Right lobe of liver (tissue), 6 donors: ENCODE results near the gene TIAM2. TPM values are rescaled to one million over a fixed set of nuclear protein-coding genes. Genes with fewer than 3 reads are reported as not detected.
"Not testable (repeated sequence)": the region's sequence is repeated elsewhere in the genome, so short reads cannot be mapped to it uniquely, and the experiment has no call there.

ENCODE experiments used
- ATAC-seq, 4 donors: fragments of 200-7000 bp; cut with Tn5 transposase; one replicate each; pipeline ENCODE4 v1.9.1; 2020; ENCODE audit warnings: mild to moderate bottlenecking in 4 of 4, moderate library complexity in 4 of 4
- DNase-seq, 3 donors: peaks; one replicate each; pipeline ENCODE4 v3.0.0-alpha.2; 2020
- H3K27ac ChIP-seq, 3 donors: fragments of 200-600 bp; one replicate each; pipeline ENCODE4 v1.8.0; 2022
- H3K27me3 ChIP-seq, 2 donors: fragments of 200-600 bp; one replicate each; pipeline ENCODE4 v1.8.0; 2022
- H3K36me3 ChIP-seq, 4 donors: fragments of 200-600 bp; sonication (generic) in 1 of 4; one replicate each; pipeline versions ENCODE4 v1.5.1 to v1.8.0; 2017 to 2022; ENCODE audit warnings: control low read depth in 1 of 4
- H3K4me1 ChIP-seq, 4 donors: fragments of 200-600 bp; sonication (generic) in 1 of 4; one replicate each; pipeline versions ENCODE4 v1.5.1 to v1.8.0; 2017 to 2022; ENCODE audit warnings: control low read depth in 1 of 4
- H3K4me3 ChIP-seq, 3 donors: fragments of 200-600 bp; one replicate each; pipeline ENCODE4 v1.8.0; 2022
- H3K9me3 ChIP-seq, 4 donors: fragments of 200-600 bp; sonication (generic) in 1 of 4; one replicate each; pipeline versions ENCODE4 v1.5.1 to v1.8.0; 2017 to 2022; ENCODE audit warnings: control low read depth in 1 of 4
- POLR2A ChIP-seq: fragments of 450-650 bp; IDR thresholded peaks from one replicate; pipeline ENCODE4 v1.6.1; 2017; ENCODE audit warnings: antibody characterized with exemption, mild to moderate bottlenecking
- WGBS: methylation state at CpG from one replicate; pipeline ENCODE4 v1.1.6; 2018; ENCODE audit warnings: low coverage, low lambda C conversion rate; ENCODE audit not compliant: insufficient coverage; ENCODE audit errors: missing lambda C conversion rate; 5-methylcytosine and 5-hydroxymethylcytosine counted together
- intact Hi-C, 2 donors: fragments of 100-400 bp; cut with DNase I; formaldehyde crosslinking; loops; one replicate each; pipeline versions ENCODE4 v1.11.2 to v1.14.1; 2022
- total RNA-seq, 6 experiments: library from RNA; depleted of rRNA in 2 of 6; stranded (reverse); fragments of >200 nt in 2 of 6; fragmentation: NEBNext Ultra II Directional in 3 of 6; extraction: Animal tissue kit (Norgen Biotek cat#: 25700) in 3 of 6; gene quantifications; one replicate each; pipeline versions ENCODE4 v1.1.0 to v1.2.4, GENCODE V29; 2016 to 2023
- TF ChIP-seq, protein P1 (sequence below), 4 donors: fragments of 200-600 bp in 3 of 4; fragments of 450-650 bp in 1 of 4; IDR thresholded peaks; one replicate each; pipeline versions ENCODE4 v1.5.1 to v1.8.0; 2016 to 2022; ENCODE audit warnings: antibody characterized with exemption in 4 of 4, mild to moderate bottlenecking in 2 of 4
- donor health status: DM: no; HTN: yes; CAD: no.
- donor health status: DM: no; HTN: no; CAD: no.
- donor health status: DM: no; HTN: no; CAD: no.
- donor health status: DM: no; HTN: yes; CAD: no.
- donor health status: DM: no; HTN: yes; CAD: no.

Gene TIAM2
- total RNA-seq, 6 experiments from 2014 or later = 1.3 to 4.4 (median 1.7) TPM

DNA sequence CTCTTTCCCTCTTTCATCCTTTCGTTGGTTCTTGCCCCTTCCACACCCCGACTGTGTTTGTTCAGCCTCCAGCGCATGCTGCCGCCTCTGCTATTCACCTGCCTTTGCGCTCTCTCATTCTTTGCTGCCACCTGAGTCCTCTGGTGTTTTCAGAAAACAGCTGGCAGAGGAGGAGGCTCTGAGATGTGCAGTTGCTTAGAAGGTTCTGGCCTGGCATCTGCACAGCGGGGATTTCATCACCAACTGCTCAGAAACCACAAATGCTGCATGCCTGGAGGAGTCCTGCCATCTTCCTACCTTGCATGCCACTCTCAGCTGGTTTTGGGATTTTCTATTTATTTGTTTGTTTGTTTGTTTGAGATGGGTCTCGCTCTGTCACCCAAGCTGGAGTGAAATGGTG lies 229.5 kb downstream of the TIAM2 start:
- no peak overlapping the region for H3K27ac ChIP-seq

DNA sequence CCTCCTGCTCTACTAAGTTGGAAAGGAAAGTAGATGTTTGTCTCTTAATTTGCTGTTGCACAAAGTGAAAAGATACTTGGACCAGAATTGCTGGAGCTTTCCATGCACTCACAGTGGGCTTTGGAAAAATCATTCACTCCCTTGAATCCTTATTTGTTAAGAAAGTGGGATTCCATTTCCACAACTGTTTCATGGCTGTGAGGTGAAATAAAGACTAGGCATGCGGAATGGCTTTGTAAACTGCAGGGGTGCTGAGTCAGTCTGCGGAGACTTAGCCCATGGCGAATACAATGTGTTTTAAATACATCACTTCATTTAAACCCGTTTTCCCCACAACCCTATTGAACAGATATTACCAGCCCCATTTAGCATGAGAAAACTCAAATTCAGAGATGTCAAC lies 231.9 kb downstream of the TIAM2 start:
- DNase-seq (no peak), ATAC-seq (no peak)
- WGBS = 79% methylated on average over 3 of the region's 4 CpGs
- Histone ChIP-seq H3K9me3 (no peaks in the 10 kb centered on the region), H3K27me3 (no peaks in the 10 kb centered on the region), H3K4me1 (no peaks in the 10 kb centered on the region), H3K27ac (no peak overlapping the region), H3K36me3 (no peaks in the 10 kb centered on the region), H3K4me3 (no peak overlapping the region)
- TF ChIP-seq, protein P1, sequence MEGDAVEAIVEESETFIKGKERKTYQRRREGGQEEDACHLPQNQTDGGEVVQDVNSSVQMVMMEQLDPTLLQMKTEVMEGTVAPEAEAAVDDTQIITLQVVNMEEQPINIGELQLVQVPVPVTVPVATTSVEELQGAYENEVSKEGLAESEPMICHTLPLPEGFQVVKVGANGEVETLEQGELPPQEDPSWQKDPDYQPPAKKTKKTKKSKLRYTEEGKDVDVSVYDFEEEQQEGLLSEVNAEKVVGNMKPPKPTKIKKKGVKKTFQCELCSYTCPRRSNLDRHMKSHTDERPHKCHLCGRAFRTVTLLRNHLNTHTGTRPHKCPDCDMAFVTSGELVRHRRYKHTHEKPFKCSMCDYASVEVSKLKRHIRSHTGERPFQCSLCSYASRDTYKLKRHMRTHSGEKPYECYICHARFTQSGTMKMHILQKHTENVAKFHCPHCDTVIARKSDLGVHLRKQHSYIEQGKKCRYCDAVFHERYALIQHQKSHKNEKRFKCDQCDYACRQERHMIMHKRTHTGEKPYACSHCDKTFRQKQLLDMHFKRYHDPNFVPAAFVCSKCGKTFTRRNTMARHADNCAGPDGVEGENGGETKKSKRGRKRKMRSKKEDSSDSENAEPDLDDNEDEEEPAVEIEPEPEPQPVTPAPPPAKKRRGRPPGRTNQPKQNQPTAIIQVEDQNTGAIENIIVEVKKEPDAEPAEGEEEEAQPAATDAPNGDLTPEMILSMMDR (IDR thresholded peaks at IDR 0.05) = no peak
- TF ChIP-seq POLR2A = no peak
- intact Hi-C loops = no loop called here

More for the DNA sequence above, 229.5 kb downstream of the TIAM2 start:
- no peaks in the 10 kb centered on the region for H3K27me3 ChIP-seq
- intact Hi-C loops = no loop called here
- H3K4me1 ChIP-seq = no peaks in the 10 kb centered on the region
- DNase-seq = no peak
- no peak overlapping the region for H3K4me3 ChIP-seq
- no peaks in the 10 kb centered on the region for H3K9me3 ChIP-seq
- no peak for ATAC-seq
- TF ChIP-seq, protein P1 (IDR thresholded peaks at IDR 0.05) = no peak
- no peak for TF ChIP-seq POLR2A
- no peaks in the 10 kb centered on the region for H3K36me3 ChIP-seq
- 62% methylated on average over 5 of the region's 7 CpGs for WGBS

- Histone ChIP-seq H3K27me3 (no peaks in the 10 kb centered on the region), H3K9me3 (no peaks in the 10 kb centered on the region), H3K36me3 (no peaks in the 10 kb centered on the region), H3K27ac (no peak overlapping the region), H3K4me1 (no peaks in the 10 kb centered on the region), H3K4me3 (no peak overlapping the region)
- no peak for TF ChIP-seq POLR2A
- TF ChIP-seq, protein P1 (IDR thresholded peaks at IDR 0.05) = no peak
- 88% methylated on average over 5 of the region's 13 CpGs for WGBS
- ATAC-seq (peak in 1 of 4 donors; percentile 42), DNase-seq (no peak)
- intact Hi-C loops = no loop called here
Observed at GRCh38 chr6:155228546-155229166, 233.5 kb downstream of the TIAM2 start.

DNA sequence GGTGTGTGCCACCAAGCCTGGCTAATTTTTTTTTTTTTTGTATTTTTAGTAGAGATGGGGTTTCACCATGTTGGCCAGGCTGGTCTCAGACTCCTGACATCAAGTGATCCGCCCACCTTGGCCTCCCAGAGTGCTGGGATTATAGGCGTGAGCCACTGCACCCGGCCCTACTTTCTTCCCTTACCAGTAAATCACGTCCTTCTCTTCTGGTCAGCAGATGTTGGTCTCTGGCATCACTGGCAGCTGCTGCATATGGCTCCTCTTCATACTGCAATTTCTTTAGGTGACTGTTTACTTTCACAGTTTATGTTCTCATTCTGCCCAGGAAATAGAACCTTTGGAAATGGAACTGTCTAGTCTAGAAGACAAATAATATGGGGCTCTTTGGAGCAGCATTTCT lies 235.9 kb downstream of the TIAM2 start:
- H3K36me3 ChIP-seq, H3K4me1 ChIP-seq, H3K4me3 ChIP-seq, DNase-seq, H3K27ac ChIP-seq, H3K9me3 ChIP-seq, ATAC-seq, intact Hi-C loops, H3K27me3 ChIP-seq: not testable (repeated sequence)
- 81% methylated on average over 4 of the region's 4 CpGs for WGBS

GRCh38 chr6:155232848-155233247 lies 237.7 kb downstream of the TIAM2 start:
- Histone ChIP-seq H3K4me1 (no peaks in the 10 kb centered on the region), H3K9me3 (no peaks in the 10 kb centered on the region), H3K27me3 (no peaks in the 10 kb centered on the region), H3K36me3 (no peaks in the 10 kb centered on the region), H3K27ac (no peak overlapping the region), H3K4me3 (no peak overlapping the region)
- intact Hi-C loops = no loop called here
- TF ChIP-seq POLR2A = no peak
- TF ChIP-seq, protein P1 (IDR thresholded peaks at IDR 0.05) = no peak
- DNase-seq (no peak), ATAC-seq (no peak)
- 59% methylated on average over 3 of the region's 6 CpGs for WGBS
